ENCODE data around the gene SLC7A4. TPM values are rescaled to one million over a fixed set of nuclear protein-coding genes. Genes with fewer than 3 reads are reported as not detected.

The SLC7A4 gene
- total RNA-seq, 6 donors from 2014 or later, result 1.2 to 5.2 (median 1.5) TPM; not detected in 1

DNA sequence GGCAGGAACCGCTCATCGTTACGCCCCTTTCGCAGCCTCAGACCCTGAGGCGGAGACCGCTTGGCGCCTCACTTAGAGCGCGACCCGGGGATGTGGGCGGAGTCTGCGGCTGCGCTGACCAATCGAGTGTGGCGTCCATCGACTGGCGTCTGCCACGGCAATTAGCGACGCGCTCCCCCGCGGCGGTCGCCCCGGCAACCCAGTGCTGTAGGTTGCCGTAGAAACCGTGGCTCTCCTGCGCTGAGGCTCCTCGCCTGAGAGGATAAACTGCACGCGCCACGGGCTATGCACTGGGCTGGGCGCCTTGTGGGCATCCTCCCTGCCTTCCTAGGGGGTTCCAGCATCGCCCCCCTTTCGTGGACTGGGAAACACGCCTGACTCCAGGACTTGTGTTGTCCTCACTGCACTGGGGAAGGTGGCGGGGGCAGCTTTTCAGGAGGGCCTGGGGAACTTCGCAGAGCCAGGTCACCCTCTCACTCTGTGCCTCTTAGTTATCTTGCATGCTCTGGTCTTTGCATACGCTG, 18.1 kb downstream of the SLC7A4 start:
- Histone ChIP-seq H3K9me3 (no peaks in the 10 kb centered on the region), H3K27me3 (no peaks in the 10 kb centered on the region), H3K27ac (peak overlapping the region; percentile 50 to 80 (median 67)), H3K4me3 (peak overlapping the region; percentile 14 to 57 (median 50)), H3K36me3 (no peaks in the 10 kb centered on the region), H3K4me1 (peaks cover 22 to 27% (median 23%) of the 10 kb centered on the region in 4 donors)
- ATAC-seq (ENCODE audit: low FRiP score in 2 of 2) (peak; percentile 83 to 94), DNase-seq (peak; percentile 86 to 97)
- WGBS, 2 donors, result 2% methylated on average over 15 to 20 of the region's 40 CpGs
- TF ChIP-seq EP300 (IDR thresholded peaks at IDR 0.05) (no peak), POLR2A (IDR thresholded peaks at IDR 0.05) (peak in 1 of 4 donors; percentile 13), POLR2AphosphoS5 (IDR thresholded peaks at IDR 0.05) (no peak)
- TF ChIP-seq, protein P1, sequence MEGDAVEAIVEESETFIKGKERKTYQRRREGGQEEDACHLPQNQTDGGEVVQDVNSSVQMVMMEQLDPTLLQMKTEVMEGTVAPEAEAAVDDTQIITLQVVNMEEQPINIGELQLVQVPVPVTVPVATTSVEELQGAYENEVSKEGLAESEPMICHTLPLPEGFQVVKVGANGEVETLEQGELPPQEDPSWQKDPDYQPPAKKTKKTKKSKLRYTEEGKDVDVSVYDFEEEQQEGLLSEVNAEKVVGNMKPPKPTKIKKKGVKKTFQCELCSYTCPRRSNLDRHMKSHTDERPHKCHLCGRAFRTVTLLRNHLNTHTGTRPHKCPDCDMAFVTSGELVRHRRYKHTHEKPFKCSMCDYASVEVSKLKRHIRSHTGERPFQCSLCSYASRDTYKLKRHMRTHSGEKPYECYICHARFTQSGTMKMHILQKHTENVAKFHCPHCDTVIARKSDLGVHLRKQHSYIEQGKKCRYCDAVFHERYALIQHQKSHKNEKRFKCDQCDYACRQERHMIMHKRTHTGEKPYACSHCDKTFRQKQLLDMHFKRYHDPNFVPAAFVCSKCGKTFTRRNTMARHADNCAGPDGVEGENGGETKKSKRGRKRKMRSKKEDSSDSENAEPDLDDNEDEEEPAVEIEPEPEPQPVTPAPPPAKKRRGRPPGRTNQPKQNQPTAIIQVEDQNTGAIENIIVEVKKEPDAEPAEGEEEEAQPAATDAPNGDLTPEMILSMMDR (IDR thresholded peaks at IDR 0.05), result no peak

DNA sequence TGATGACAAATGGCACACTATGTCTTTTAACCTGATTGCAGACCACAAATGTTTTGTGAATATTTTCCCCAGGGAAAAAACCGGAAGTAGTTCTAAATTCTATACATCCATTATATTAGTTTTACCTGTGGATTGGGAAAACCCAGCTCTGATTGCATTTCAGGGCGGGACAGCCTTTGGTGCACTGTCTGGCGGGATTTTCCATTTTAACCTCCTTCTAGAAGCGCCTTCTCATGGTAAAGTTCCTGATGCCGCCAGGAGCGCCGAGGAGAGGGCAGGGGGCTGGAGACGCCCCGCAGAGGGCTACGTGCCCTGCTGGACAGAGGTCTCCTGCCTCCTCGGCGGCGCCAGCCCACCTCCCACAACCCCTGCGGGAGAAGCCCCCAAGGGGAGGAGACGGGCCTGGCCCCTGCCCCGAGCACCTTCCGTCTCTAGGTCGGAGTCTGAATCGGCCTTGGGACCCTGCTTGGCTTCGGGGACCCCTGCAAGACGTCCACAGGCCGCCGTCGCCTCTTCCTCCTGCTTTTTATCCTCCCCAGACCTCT, 18.6 kb downstream of the SLC7A4 start:
- DNase-seq, result peak in 1 of 2 donors; percentile 85
- ATAC-seq (ENCODE audit: low FRiP score in 2 of 2), result no peak
- 10 to 12% methylated on average over 23 to 24 of the region's 24 CpGs for WGBS, 2 donors

DNA sequence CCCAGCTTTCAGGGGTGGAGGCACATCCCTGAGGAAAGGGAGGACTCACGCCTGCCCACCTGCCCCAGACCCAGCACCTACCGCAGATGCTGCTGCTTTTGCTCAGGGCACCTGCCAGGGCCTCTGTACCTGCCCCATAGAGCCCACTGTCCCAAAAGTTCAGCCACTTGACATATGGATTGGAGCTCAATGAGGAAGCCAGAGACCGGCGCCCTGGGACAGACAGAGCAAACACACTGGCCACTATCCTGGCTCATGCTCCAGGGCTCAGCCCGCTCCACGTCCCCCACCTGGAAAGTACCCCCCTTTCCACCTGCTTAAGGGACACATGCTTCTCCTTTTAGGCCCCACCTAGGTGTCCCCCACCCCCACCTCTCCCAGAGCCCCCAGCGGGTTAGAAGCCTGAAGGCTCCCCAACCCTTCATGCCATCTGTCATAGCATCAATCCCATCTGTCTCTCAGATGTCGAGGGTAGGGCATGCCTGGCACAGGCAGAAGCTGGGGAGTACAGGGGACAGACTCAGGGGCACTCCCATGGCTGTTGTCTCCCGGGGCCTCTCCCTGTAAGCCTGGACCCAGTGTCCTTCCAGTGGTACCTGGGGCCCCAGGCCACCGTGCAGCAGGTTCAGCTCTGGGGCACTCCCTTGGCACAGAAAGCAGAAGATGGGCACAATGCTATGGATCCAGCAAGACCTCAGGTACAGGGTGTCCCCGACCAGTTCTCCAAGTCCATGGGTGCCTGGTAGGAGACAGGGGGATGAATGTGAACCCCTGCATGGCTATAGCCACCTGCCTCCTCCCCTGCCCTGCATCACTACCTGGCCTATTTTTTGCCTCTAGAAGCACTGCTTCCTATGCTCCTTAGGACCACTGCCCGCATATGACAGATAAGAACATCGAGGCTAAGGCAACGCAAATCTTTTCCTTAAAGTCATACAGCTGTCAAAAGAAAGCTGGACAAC, 19.6 kb downstream of the SLC7A4 start:
- DNase-seq (peak in 1 of 2 donors; percentile 14), ATAC-seq (ENCODE audit: low FRiP score in 2 of 2) (no peak)
- no peaks in the 10 kb centered on the region for H3K36me3 ChIP-seq
- H3K27me3 ChIP-seq, result no peaks in the 10 kb centered on the region
- H3K27ac ChIP-seq, result peak overlapping the region in 1 of 4 donors; percentile 80
- no peaks in the 10 kb centered on the region for H3K9me3 ChIP-seq
- peaks cover 22 to 27% (median 23%) of the 10 kb centered on the region in 4 donors for H3K4me1 ChIP-seq
- TF ChIP-seq POLR2AphosphoS5 (IDR thresholded peaks at IDR 0.05), result no peak
- no peak for TF ChIP-seq POLR2A (IDR thresholded peaks at IDR 0.05)
- TF ChIP-seq, protein P1 (IDR thresholded peaks at IDR 0.05), result no peak
- no peak for TF ChIP-seq EP300 (IDR thresholded peaks at IDR 0.05)
- WGBS, 2 donors, result 87 to 93% methylated on average over 6 to 13 of the region's 14 CpGs
- H3K4me3 ChIP-seq, result no peak overlapping the region

More for the DNA sequence above, 18.6 kb downstream of the SLC7A4 start:
- Histone ChIP-seq H3K9me3 (no peaks in the 10 kb centered on the region), H3K4me3 (peak overlapping the region; percentile 14 to 57 (median 50)), H3K27ac (peak overlapping the region; percentile 50 to 80 (median 67)), H3K27me3 (no peaks in the 10 kb centered on the region), H3K36me3 (no peaks in the 10 kb centered on the region), H3K4me1 (peaks cover 22 to 27% (median 23%) of the 10 kb centered on the region in 4 donors)
- TF ChIP-seq, protein P1 (IDR thresholded peaks at IDR 0.05), result no peak
- no peak for TF ChIP-seq EP300 (IDR thresholded peaks at IDR 0.05)
- no peak for TF ChIP-seq POLR2AphosphoS5 (IDR thresholded peaks at IDR 0.05)
- TF ChIP-seq POLR2A (IDR thresholded peaks at IDR 0.05), result no peak

- Histone ChIP-seq H3K4me3 (no peak overlapping the region), H3K27ac (no peak overlapping the region), H3K27me3 (no peaks in the 10 kb centered on the region), H3K9me3 (no peaks in the 10 kb centered on the region), H3K4me1 (peaks cover 18 to 22% (median 20%) of the 10 kb centered on the region in 4 donors), H3K36me3 (no peaks in the 10 kb centered on the region)
- WGBS, 2 donors, result 92 to 94% methylated on average over 3 of the region's 3 CpGs
- TF ChIP-seq POLR2A (IDR thresholded peaks at IDR 0.05) (no peak), EP300 (IDR thresholded peaks at IDR 0.05) (no peak), POLR2AphosphoS5 (IDR thresholded peaks at IDR 0.05) (no peak)
- TF ChIP-seq, protein P1 (IDR thresholded peaks at IDR 0.05), result no peak
- peak in 1 of 2 donors; percentile 22 for DNase-seq
- no peak for ATAC-seq (ENCODE audit: low FRiP score in 2 of 2)
Observed at GRCh38 chr22:21010426-21011113, 21.8 kb downstream of the SLC7A4 start.

Measured in upper lobe of left lung (tissue), 6 donors.